Loucy (cell line): ENCODE results near the gene SRRM5.

Experiments
- H2AFZ ChIP-seq: fragments of 200-600 bp; sonication (generic); 2 replicates; pipeline ENCODE4 v1.6.0; 2016; ENCODE audit warnings: antibody characterized with exemption, mild to moderate bottlenecking, low read length, moderate library complexity
- H3F3A ChIP-seq: fragments of 200-600 bp; 2 replicates; pipeline ENCODE4 v1.6.0; 2016; ENCODE audit warnings: antibody characterized with exemption, low read depth, mild to moderate bottlenecking
- H3K27me3 ChIP-seq: fragments of 200-600 bp; sonication (generic); 2 replicates; pipeline ENCODE4 v1.6.1; 2014; ENCODE audit warnings: low read length, mild to moderate bottlenecking; ENCODE audit not compliant: insufficient read depth, poor library complexity, severe bottlenecking
- H3K36me3 ChIP-seq: fragments of 200-600 bp; sonication (generic); 2 replicates; pipeline ENCODE4 v1.6.1; 2016; ENCODE audit warnings: low read length; ENCODE audit not compliant: insufficient read depth
- H3K4me1 ChIP-seq: fragments of 200-600 bp; sonication (generic); 2 replicates; pipeline ENCODE4 v1.5.1; 2014; ENCODE audit warnings: low read length, mild to moderate bottlenecking; ENCODE audit not compliant: insufficient read depth, poor library complexity, severe bottlenecking
- H3K4me2 ChIP-seq: fragments of 200-600 bp; sonication (generic); 2 replicates; pipeline ENCODE4 v1.6.0; 2014; ENCODE audit warnings: antibody characterized with exemption, low read length, low read depth, mild to moderate bottlenecking; ENCODE audit not compliant: poor library complexity, severe bottlenecking
- H3K4me3 ChIP-seq: fragments of 200-600 bp; sonication (generic); 2 replicates; pipeline ENCODE4 v1.5.1; 2014; ENCODE audit warnings: low read length, mild to moderate bottlenecking, mixed read lengths; ENCODE audit not compliant: poor library complexity, severe bottlenecking
- H3K79me2 ChIP-seq: fragments of 200-600 bp; sonication (generic); 2 replicates; pipeline ENCODE4 v1.6.1; 2014; ENCODE audit warnings: low read length; ENCODE audit not compliant: insufficient read depth
- H3K9ac ChIP-seq: fragments of 200-600 bp; sonication (generic); 2 replicates; pipeline ENCODE4 v1.6.0; 2014; ENCODE audit warnings: mild to moderate bottlenecking, low read depth, low read length, moderate library complexity; ENCODE audit not compliant: poor library complexity, severe bottlenecking
- H3K9me2 ChIP-seq: fragments of 200-600 bp; sonication (generic); replicated peaks from 2 replicates; pipeline ENCODE4 v1.6.1; 2016; ENCODE audit warnings: low read depth, low read length, mixed read lengths
- H3K9me3 ChIP-seq: fragments of 200-600 bp; sonication (generic); 2 replicates; pipeline ENCODE4 v1.6.1; 2014; ENCODE audit warnings: mild to moderate bottlenecking, antibody characterized with exemption, low read length, low read depth; ENCODE audit not compliant: insufficient read depth
- H4K20me1 ChIP-seq: fragments of 200-600 bp; sonication (generic); 2 replicates; pipeline ENCODE4 v1.6.0; 2014; ENCODE audit warnings: antibody characterized with exemption, low read length, mild to moderate bottlenecking; ENCODE audit not compliant: insufficient read depth, poor library complexity, severe bottlenecking
- EZH2phosphoT487 ChIP-seq: fragments of 200-600 bp; IDR thresholded peaks from 2 replicates; pipeline ENCODE4 v1.6.1; 2018; ENCODE audit warnings: antibody characterized with exemption, mild to moderate bottlenecking, moderate library complexity, borderline replicate concordance
- TF ChIP-seq, protein P1 (sequence below): fragments of 200-600 bp; sonication (generic); conservative IDR thresholded peaks from 2 replicates; pipeline ENCODE4 v1.5.1; 2014; ENCODE audit warnings: mild to moderate bottlenecking, antibody characterized with exemption, low read length

Gene SRRM5

DNA sequence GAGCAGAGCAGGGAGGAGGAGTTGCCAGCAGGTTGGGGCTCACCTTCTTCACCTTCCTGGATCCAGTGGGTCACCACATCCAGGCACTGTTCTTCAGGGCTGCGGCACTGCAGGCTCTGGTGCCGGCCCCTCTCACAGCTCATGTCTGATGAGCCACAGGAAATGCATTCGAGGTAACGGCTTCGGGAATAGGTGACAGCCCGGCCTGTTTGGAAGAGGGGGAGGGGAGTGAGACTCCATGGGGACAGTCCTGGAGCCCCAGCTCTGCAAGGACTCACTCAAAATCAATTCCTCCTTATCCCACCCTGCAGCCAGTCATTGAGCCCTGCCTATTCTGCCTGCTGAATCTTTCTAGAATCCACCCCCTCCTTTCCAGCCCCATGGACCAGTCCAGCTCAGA is 44.5 kb downstream of the SRRM5 start:
- Histone ChIP-seq H3K9me2 (no peaks in the 10 kb centered on the region), H3K4me3 (no peak overlapping the region), H3K9ac (no peak overlapping the region), H3K9me3 (no peaks in the 10 kb centered on the region), H2AFZ (no peak overlapping the region), H3K79me2 (no peaks in the 10 kb centered on the region), H3K36me3 (no peaks in the 10 kb centered on the region), H3K4me1 (no peaks in the 10 kb centered on the region), H4K20me1 (no peaks in the 10 kb centered on the region), H3F3A (no peaks in the 10 kb centered on the region), H3K27me3 (no peaks in the 10 kb centered on the region), H3K4me2 (no peak overlapping the region)
- TF ChIP-seq, protein P1, sequence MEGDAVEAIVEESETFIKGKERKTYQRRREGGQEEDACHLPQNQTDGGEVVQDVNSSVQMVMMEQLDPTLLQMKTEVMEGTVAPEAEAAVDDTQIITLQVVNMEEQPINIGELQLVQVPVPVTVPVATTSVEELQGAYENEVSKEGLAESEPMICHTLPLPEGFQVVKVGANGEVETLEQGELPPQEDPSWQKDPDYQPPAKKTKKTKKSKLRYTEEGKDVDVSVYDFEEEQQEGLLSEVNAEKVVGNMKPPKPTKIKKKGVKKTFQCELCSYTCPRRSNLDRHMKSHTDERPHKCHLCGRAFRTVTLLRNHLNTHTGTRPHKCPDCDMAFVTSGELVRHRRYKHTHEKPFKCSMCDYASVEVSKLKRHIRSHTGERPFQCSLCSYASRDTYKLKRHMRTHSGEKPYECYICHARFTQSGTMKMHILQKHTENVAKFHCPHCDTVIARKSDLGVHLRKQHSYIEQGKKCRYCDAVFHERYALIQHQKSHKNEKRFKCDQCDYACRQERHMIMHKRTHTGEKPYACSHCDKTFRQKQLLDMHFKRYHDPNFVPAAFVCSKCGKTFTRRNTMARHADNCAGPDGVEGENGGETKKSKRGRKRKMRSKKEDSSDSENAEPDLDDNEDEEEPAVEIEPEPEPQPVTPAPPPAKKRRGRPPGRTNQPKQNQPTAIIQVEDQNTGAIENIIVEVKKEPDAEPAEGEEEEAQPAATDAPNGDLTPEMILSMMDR: no peak
- no peak for TF ChIP-seq EZH2phosphoT487

- Histone ChIP-seq H3K36me3 (no peaks in the 10 kb centered on the region), H3K79me2 (no peaks in the 10 kb centered on the region)
These were observed 46.1 kb downstream of the SRRM5 start for GRCh38 chr19:43658001-43658400.

GRCh38 chr19:43658494-43658893 is 46.6 kb downstream of the SRRM5 start:
- no peaks in the 10 kb centered on the region for H3K4me1 ChIP-seq
- H3F3A ChIP-seq: no peaks in the 10 kb centered on the region
- H3K27me3 ChIP-seq: no peaks in the 10 kb centered on the region
- H4K20me1 ChIP-seq: no peaks in the 10 kb centered on the region
- H2AFZ ChIP-seq: no peak overlapping the region
- TF ChIP-seq EZH2phosphoT487: no peak
- TF ChIP-seq, protein P1: no peak
- no peaks in the 10 kb centered on the region for H3K79me2 ChIP-seq
- no peaks in the 10 kb centered on the region for H3K9me2 ChIP-seq
- H3K4me2 ChIP-seq: no peak overlapping the region
- no peak overlapping the region for H3K9ac ChIP-seq
- no peaks in the 10 kb centered on the region for H3K36me3 ChIP-seq
- H3K4me3 ChIP-seq: no peak overlapping the region
- H3K9me3 ChIP-seq: no peaks in the 10 kb centered on the region

More at GRCh38 chr19:43658001-43658400, 46.1 kb downstream of the SRRM5 start:
- no peak overlapping the region for H3K4me3 ChIP-seq
- H3K27me3 ChIP-seq: no peaks in the 10 kb centered on the region
- H3K4me1 ChIP-seq: no peaks in the 10 kb centered on the region
- H3K9me3 ChIP-seq: no peaks in the 10 kb centered on the region
- TF ChIP-seq EZH2phosphoT487: no peak
- TF ChIP-seq, protein P1: no peak
- no peaks in the 10 kb centered on the region for H3K9me2 ChIP-seq
- H3F3A ChIP-seq: no peaks in the 10 kb centered on the region
- no peak overlapping the region for H3K9ac ChIP-seq
- no peaks in the 10 kb centered on the region for H4K20me1 ChIP-seq
- H3K4me2 ChIP-seq: no peak overlapping the region
- no peak overlapping the region for H2AFZ ChIP-seq
